Superior temporal gyrus (tissue), 1 donor: ENCODE measurements around the gene PAK2.
"Not testable (repeated sequence)": the region's sequence is repeated elsewhere in the genome, so short reads cannot be mapped to it uniquely, and the experiment has no call there.

Experiments used
- DNase-seq: peaks from one replicate; pipeline ENCODE4 v3.0.0-alpha.2; 2016; ENCODE audit errors: extremely low spot score

PAK2 gene

DNA sequence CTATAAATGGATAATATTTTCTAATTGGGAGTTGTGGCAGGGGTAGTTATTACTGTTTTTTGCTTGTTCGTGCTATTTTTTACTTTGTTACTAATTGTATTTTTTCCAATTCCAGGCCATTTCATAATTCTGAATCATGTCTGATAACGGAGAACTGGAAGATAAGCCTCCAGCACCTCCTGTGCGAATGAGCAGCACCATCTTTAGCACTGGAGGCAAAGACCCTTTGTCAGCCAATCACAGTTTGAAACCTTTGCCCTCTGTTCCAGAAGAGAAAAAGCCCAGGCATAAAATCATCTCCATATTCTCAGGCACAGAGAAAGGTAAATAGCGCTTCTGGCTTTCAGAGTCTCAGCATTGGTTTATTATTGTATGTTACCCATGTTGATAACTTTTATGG is 42.9 kb downstream of the PAK2 start:
- no peak for DNase-seq

DNA sequence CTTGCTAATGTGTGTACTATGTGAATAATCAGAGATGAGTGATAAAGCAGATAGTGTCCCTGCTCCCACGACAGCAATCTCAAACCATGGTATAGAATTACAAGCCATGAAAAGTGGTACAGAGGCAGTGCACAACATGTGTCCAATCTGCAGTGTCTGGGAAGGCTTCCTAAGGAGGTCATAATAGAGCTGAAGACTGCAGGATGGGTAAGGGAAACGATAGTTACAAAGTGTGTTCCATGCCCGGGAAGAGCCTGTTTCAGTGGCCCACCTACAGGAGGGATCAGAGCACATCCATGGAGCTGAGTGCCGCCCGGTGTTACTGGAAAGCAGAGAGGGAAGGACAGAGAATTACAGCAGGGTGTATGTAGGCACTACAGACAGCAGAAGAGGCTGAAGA is 48.9 kb downstream of the PAK2 start:
- no peak for DNase-seq

GRCh38 chr3:196789885-196790359 is 50.3 kb downstream of the PAK2 start:
- DNase-seq = no peak

- DNase-seq = no peak
These were observed 51.0 kb downstream of the PAK2 start for GRCh38 chr3:196790636-196791035.

GRCh38 chr3:196792771-196793170 is 53.1 kb downstream of the PAK2 start:
- DNase-seq = no peak

DNA sequence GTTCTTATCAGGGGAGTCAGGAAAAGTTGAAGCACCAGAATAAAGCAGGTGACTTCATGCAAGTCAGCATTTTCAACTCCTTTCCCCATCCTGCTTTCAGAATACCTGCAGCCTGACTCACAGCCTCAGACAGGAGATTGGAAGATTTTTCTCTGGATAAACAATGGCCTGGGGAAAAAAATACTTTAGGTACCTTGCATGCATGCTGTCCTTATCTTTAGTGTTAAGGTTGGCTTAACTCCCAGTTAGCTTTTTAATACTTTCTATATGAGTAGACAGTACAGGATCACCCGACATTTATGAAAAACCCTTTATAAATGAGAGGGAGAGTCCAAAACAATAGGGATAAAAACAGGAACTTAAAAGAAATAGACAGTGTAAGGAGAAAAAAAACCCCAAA is 53.6 kb downstream of the PAK2 start:
- DNase-seq = no peak

- no peak for DNase-seq
These were observed 54.8 kb downstream of the PAK2 start for GRCh38 chr3:196794467-196794866.

DNA sequence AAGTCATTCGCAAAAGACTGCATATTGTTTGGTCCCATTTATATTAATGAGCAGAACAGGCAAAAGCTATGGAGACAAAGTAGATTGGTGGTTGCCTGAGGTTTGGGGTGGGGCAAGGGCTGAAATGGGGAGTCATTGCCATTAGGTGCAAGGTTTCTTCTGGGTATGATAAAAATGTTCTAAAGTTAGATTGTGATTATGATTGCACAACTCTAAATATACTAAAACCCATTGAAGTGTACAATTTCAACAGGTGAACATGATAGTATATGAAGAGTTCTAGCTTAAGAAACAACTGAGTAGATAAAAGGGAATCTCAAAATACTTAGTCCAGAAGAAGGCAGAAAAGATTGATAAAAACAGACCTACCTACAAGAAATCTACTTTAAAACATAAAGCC is 56.7 kb downstream of the PAK2 start:
- no peak for DNase-seq

- no peak for DNase-seq
These were observed 61.2 kb downstream of the PAK2 start for GRCh38 chr3:196800742-196801434.

- DNase-seq = no peak
These were observed 64.3 kb downstream of the PAK2 start for GRCh38 chr3:196803891-196804468.

- no peak for DNase-seq
These were observed 65.1 kb downstream of the PAK2 start for GRCh38 chr3:196804773-196805172.

GRCh38 chr3:196810963-196811581 is 71.4 kb downstream of the PAK2 start:
- no peak for DNase-seq

DNA sequence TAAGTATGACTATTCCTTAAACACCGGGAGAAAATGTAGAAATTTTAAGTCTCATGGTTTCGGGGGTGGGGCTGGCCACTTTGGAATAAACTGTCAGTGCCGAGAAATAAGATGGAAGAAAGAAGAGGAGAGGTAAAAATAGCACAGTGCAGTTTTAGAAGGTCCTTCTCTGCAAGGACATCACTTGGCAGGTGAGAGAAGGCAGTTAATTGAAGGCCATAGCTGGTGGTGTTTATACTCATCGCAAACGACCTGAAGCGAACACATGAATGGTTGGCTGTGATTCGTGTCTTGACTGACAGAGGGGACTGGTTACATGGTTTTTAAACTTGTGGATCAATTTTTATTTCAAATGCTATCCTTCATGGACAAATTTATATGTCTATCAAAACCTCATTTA is 73.2 kb downstream of the PAK2 start:
- DNase-seq = no peak

DNA sequence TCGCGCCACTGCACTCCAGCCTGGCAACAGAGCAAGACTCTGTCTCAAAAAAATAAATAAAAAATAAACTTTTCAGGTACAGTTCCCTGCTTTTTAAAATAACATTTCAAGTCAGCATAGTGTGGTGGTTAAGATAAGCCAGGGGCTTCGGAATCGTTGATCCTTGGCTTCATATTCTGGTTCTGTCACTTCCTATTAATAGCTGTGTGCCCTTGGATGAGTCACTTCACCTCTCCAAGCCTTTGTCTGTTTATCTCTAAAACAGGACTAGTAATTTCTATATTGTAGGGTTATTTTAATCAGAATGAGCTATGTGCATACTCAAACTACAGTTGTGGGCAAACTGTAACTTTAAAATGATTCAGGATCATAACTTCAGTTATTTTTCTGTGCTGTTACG is 74.2 kb downstream of the PAK2 start:
- DNase-seq = no peak

DNA sequence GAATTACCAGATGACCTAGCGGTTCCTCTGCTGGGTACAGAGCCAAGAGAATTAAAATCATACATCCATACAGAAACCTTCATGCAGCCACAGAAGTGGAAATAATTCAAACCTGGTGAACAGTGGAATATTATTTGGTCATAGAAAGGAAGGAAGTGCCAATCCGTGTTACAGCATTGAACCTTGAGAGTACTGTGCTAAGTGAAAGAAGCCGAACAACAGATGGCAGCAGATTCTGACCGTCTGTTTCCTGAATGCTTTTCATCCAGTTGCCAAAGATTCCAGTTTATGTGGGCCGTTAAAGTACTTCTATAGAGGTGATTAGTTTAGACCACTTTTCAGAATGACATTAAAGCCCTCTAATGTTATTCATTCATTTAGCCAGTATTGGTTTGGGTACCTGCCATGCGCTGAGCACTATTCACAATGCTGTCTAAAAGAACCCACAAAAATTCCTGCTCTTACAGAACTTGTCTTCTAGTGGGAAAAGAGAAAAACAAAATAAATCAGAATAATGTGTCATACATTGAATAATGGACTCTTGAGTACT is 82.2 kb downstream of the PAK2 start:
- no peak for DNase-seq

- DNase-seq = not testable (repeated sequence)
These were observed 90.0 kb downstream of the PAK2 start for GRCh38 chr3:196829651-196830050.

GRCh38 chr3:196835086-196835485 is 95.4 kb downstream of the PAK2 start:
- no peak for DNase-seq

DNA sequence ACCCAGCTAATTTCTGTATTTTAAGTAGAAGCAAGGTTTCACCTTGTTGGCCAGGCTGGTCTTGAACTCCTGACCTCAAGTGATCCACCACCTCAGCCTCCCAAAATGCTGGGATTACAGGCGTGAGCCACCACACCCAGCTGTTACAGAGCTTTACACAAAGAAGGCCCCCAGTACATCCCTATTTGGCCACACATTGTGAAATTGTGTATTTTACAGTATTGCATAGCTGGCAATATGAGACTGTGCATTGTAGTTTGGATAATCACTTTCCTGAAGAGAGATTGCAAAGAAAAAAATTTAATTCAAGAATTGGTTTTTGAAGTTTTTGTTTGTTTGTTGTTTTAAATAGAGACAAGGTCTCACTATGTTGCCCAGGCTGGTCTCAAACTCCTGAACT is 97.0 kb downstream of the PAK2 start:
- DNase-seq = not testable (repeated sequence)

DNA sequence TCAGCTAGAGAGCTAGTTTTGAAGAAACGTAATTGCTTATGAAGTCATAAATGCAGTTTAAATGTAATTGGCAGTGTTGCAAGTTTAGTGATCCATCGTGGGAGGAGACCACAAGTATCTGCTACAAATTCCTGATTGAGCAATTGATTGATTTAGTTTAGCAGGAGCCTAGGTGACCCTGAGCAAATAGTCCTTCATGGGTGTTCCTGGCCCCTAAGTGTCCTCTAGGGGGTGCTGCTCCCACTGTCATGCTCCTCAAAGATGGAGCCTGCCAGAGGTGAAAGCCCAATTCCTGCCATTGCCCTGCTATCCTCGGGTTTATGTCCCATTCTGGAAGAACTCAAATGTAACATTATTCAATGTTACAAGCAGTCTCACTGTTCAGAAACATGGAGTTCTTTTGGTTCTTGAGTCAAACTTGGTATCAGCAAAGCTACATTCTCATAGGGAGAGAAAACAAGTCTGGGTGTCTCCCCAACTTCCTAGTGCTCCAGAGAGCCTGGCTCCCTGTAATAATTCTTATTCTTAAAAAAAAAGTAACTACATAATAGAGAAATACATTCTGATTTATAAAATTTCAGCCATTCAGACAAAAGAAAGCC is 98.3 kb downstream of the PAK2 start:
- DNase-seq = peak; percentile 58

DNA sequence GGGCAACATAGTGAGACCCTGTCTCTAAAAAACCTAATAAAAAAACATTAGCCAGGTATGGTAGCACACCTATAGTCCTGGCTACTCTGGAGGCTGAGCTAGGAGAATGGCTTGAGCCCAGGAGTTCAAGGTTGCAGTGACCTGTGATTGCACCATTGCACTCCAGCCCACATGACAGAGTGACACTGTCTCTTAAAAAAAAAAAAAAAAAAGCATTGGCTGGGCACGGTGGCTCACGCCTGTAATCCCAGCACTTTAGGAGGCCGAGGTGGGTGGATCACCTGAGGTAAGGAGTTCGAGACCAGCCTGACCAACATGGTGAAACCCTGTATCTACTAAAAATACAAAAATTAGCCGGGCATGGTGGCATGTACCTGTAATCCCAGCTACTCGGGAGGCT is 99.7 kb downstream of the PAK2 start:
- DNase-seq = not testable (repeated sequence)

GRCh38 chr3:196842567-196843434 is 103.1 kb downstream of the PAK2 start:
- DNase-seq = no peak
